Measurements from ENCODE around the gene RHBDF2.

- TF ChIP-seq FOXK2 (IDR thresholded peaks at IDR 0.05) (no peak), FOXM1 (IDR thresholded peaks at IDR 0.05; ENCODE audit: borderline replicate concordance) (no peak), PKNOX1 (IDR thresholded peaks at IDR 0.05) (no peak), BHLHE40 (IDR thresholded peaks at IDR 0.05; ENCODE audit: borderline replicate concordance) (no peak), FOXA1 (IDR thresholded peaks at IDR 0.05) (no peak), SP1 (IDR thresholded peaks at IDR 0.05) (no peak), NFRKB (IDR thresholded peaks at IDR 0.05) (no peak), L3MBTL2 (conservative IDR thresholded peaks at IDR 0.05) (no peak), SUZ12 (IDR thresholded peaks at IDR 0.05) (no peak), ARNT (IDR thresholded peaks at IDR 0.05) (no peak), ZNF384 (IDR thresholded peaks at IDR 0.05) (no peak), ELF4 (IDR thresholded peaks at IDR 0.05) (no peak)
Observed at GRCh38 chr17:76549215-76549518, 47.9 kb upstream of the RHBDF2 start.
